SH-SY5Y (cell line): Measurements from ENCODE around the gene SRPK3.

Experiments used
- GATA2 ChIP-seq: IDR thresholded peaks from 2 replicates; pipeline ENCODE4 v1.6.1; 2011; ENCODE audit warnings: mild to moderate bottlenecking, low read depth, low read length
- GATA3 ChIP-seq: IDR thresholded peaks from 2 replicates; pipeline ENCODE4 v1.6.1; 2011; ENCODE audit warnings: low read depth, mild to moderate bottlenecking, low read length, moderate library complexity

GRCh38 chrX:153789654-153790053, 8.8 kb downstream of the SRPK3 start:
- TF ChIP-seq GATA2 (no peak), GATA3 (no peak)
